ENCODE measurements around the gene CHCT1. TPM values are rescaled to one million over a fixed set of nuclear protein-coding genes. Genes with fewer than 3 reads are reported as not detected.

CHCT1 gene
- total RNA-seq, 1 experiment from 2014 or later = not detected

DNA sequence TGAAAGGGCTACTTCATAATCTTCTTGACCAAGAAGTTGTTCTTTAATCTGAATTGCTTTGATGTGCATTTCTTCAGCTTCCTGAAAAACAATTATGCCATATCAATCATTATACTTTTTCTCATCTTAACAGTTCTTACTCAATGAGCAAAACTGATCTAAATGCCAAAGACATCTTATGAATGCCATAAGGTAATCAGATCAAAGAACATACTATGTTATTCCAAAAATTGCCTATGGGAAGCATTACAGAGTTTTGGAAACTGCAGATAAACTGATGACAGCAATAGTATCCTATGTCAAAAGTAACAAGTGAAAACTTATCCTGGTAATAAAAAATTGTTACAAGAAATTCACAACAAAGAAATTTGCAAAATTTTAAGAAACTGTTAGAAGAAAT lies 29.7 kb downstream of the CHCT1 start:
- Mint-ChIP-seq H3K4me1 (ENCODE audit: low read depth, unreplicated experiment) (no peaks in the 10 kb centered on the region), H3K9me3 (ENCODE audit: low read depth, unreplicated experiment) (no peaks in the 10 kb centered on the region), H3K27ac (ENCODE audit: unreplicated experiment) (no peak overlapping the region), H3K4me3 (ENCODE audit: low read depth, unreplicated experiment) (no peak overlapping the region), H3K36me3 (ENCODE audit: insufficient read depth, unreplicated experiment) (peaks cover 13% of the 10 kb centered on the region), H3K27me3 (ENCODE audit: unreplicated experiment) (no peaks in the 10 kb centered on the region)
- intact Hi-C loops (cut with micrococcal nuclease; ENCODE audit: unreplicated experiment) = no loop called here
- CTCF ChIA-PET = no interaction called here
- TF ChIP-seq, protein P1, sequence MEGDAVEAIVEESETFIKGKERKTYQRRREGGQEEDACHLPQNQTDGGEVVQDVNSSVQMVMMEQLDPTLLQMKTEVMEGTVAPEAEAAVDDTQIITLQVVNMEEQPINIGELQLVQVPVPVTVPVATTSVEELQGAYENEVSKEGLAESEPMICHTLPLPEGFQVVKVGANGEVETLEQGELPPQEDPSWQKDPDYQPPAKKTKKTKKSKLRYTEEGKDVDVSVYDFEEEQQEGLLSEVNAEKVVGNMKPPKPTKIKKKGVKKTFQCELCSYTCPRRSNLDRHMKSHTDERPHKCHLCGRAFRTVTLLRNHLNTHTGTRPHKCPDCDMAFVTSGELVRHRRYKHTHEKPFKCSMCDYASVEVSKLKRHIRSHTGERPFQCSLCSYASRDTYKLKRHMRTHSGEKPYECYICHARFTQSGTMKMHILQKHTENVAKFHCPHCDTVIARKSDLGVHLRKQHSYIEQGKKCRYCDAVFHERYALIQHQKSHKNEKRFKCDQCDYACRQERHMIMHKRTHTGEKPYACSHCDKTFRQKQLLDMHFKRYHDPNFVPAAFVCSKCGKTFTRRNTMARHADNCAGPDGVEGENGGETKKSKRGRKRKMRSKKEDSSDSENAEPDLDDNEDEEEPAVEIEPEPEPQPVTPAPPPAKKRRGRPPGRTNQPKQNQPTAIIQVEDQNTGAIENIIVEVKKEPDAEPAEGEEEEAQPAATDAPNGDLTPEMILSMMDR (IDR thresholded peaks at IDR 0.05; ENCODE audit: unreplicated experiment) = no peak
- BruUV-seq (replicated peaks) = no TSS peak
- DNase-seq = no peak

DNA sequence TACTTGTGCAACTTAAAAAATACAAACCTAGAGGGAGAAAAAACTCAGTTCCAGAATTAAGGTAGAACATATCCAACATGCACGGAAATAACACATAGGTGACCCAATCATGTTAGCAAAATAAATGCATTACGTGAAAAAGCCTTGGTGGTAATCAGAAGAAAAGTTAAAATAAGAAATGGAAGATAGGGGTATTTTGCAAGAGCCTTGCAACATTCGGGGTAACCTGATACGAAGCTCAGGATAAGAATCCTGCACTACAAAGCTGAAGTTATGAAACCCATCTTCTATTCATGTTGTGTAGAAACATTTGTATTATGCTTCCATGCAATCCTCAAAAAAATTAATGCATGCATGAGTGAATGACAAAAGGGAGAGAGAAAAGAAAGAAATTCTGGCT lies 33.1 kb downstream of the CHCT1 start:
- no peak for DNase-seq
- no peaks in the 10 kb centered on the region for H3K9me3 Mint-ChIP-seq (ENCODE audit: low read depth, unreplicated experiment)
- TF ChIP-seq, protein P1 (IDR thresholded peaks at IDR 0.05; ENCODE audit: unreplicated experiment) = no peak
- no peak overlapping the region for H3K27ac Mint-ChIP-seq (ENCODE audit: unreplicated experiment)
- no peak overlapping the region for H3K4me3 Mint-ChIP-seq (ENCODE audit: low read depth, unreplicated experiment)
- no peaks in the 10 kb centered on the region for H3K27me3 Mint-ChIP-seq (ENCODE audit: unreplicated experiment)
- no TSS peak for BruUV-seq (replicated peaks)
- peaks cover 16% of the 10 kb centered on the region for H3K36me3 Mint-ChIP-seq (ENCODE audit: insufficient read depth, unreplicated experiment)
- no peaks in the 10 kb centered on the region for H3K4me1 Mint-ChIP-seq (ENCODE audit: low read depth, unreplicated experiment)
- intact Hi-C loops (cut with micrococcal nuclease; ENCODE audit: unreplicated experiment) = no loop called here
- CTCF ChIA-PET = no interaction called here

DNA sequence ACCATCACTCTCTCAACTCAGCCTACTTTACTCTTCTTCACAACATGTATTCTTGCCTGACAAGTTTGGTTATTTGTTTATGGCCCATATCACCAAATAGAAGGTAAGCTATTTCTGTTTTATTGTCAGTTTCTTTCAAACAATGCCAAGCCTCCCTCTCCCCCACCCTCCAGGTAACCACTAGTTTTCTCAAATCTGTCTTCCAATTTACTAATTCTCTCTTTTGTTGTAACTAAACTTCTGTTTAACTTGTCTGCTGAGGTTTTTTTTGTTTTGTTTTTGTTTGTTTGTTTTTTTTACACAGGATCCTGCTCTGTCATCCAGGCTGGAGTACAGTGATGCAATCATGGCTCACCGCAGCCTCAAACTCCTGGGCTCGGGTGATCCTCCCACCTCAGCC lies 34.9 kb downstream of the CHCT1 start:
- Mint-ChIP-seq H3K4me1 (ENCODE audit: low read depth, unreplicated experiment) (no peaks in the 10 kb centered on the region), H3K4me3 (ENCODE audit: low read depth, unreplicated experiment) (no peak overlapping the region), H3K9me3 (ENCODE audit: low read depth, unreplicated experiment) (no peaks in the 10 kb centered on the region), H3K36me3 (ENCODE audit: insufficient read depth, unreplicated experiment) (peaks cover 13% of the 10 kb centered on the region), H3K27ac (ENCODE audit: unreplicated experiment) (no peak overlapping the region), H3K27me3 (ENCODE audit: unreplicated experiment) (no peaks in the 10 kb centered on the region)
- intact Hi-C loops (cut with micrococcal nuclease; ENCODE audit: unreplicated experiment) = no loop called here
- no peak for DNase-seq
- no TSS peak for BruUV-seq (replicated peaks)
- CTCF ChIA-PET = no interaction called here
- TF ChIP-seq, protein P1 (IDR thresholded peaks at IDR 0.05; ENCODE audit: unreplicated experiment) = no peak

DNA sequence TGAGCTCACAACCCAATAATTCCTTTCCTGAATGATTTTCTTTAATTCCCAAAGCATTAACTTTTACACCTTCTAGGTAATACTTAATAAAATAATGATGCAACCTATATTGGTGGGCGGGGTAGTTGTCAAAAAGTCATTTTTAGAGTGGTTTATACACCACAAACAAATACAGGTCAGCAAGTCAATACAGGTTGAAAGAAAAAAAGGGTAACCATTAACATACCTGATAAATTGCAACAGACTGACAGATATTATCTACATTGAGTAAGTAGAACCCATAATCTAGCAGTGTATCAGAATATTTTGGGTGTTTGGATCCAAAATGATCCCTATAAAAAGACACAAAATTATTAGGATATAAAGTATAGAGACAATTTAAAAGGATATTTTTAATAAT lies 39.3 kb downstream of the CHCT1 start:
- intact Hi-C loops (cut with micrococcal nuclease; ENCODE audit: unreplicated experiment) = loop anchor here (10.0 kb wide), 1 partner anchor 173 kb away; no protein-coding TSS in a partner anchor
- CTCF ChIA-PET = no interaction called here
- BruUV-seq (replicated peaks) = no TSS peak
- H3K36me3 Mint-ChIP-seq (ENCODE audit: insufficient read depth, unreplicated experiment) = peaks cover 12% of the 10 kb centered on the region
- no peaks in the 10 kb centered on the region for H3K9me3 Mint-ChIP-seq (ENCODE audit: low read depth, unreplicated experiment)
- no peaks in the 10 kb centered on the region for H3K4me1 Mint-ChIP-seq (ENCODE audit: low read depth, unreplicated experiment)
- no peak overlapping the region for H3K27ac Mint-ChIP-seq (ENCODE audit: unreplicated experiment)
- no peak overlapping the region for H3K4me3 Mint-ChIP-seq (ENCODE audit: low read depth, unreplicated experiment)
- no peak for DNase-seq
- H3K27me3 Mint-ChIP-seq (ENCODE audit: unreplicated experiment) = no peaks in the 10 kb centered on the region
- TF ChIP-seq, protein P1 (IDR thresholded peaks at IDR 0.05; ENCODE audit: unreplicated experiment) = no peak

All from Calu3 (cell line).